Thymus (tissue), 11 donors: ENCODE data around the gene PCBP3. TPM values are rescaled to one million over a fixed set of nuclear protein-coding genes. Genes with fewer than 3 reads are reported as not detected.
"Not testable (repeated sequence)": the region's sequence is repeated elsewhere in the genome, so short reads cannot be mapped to it uniquely, and the experiment has no call there.

Source experiments
- DNase-seq, 9 donors: peaks; one replicate each; pipeline ENCODE4 v3.0.0-alpha.2; 2013; ENCODE audit warnings: low spot score in 9 of 9, low read depth in 6 of 9, missing footprints in 1 of 9
- H3K27ac ChIP-seq, 2 donors: one replicate each; pipeline ENCODE4 v1.5.1; 2013; ENCODE audit warnings: control low read depth in 1 of 2, low read depth in 1 of 2, low read length in 1 of 2, mild to moderate bottlenecking in 1 of 2, moderate library complexity in 1 of 2
- H3K27me3 ChIP-seq, 2 donors: one replicate each; pipeline ENCODE4 v1.5.1; 2013; ENCODE audit warnings: low read length in 1 of 2; ENCODE audit not compliant: control insufficient read depth in 2 of 2, insufficient read depth in 1 of 2
- H3K36me3 ChIP-seq, 2 donors: one replicate each; pipeline ENCODE4 v1.5.1; 2013; ENCODE audit warnings: low read length in 1 of 2, mild to moderate bottlenecking in 1 of 2, moderate library complexity in 1 of 2; ENCODE audit not compliant: control insufficient read depth in 2 of 2, insufficient read depth in 2 of 2
- H3K4me1 ChIP-seq, 2 donors: one replicate each; pipeline ENCODE4 v1.5.1; 2013; ENCODE audit warnings: low read length in 2 of 2; ENCODE audit not compliant: control insufficient read depth in 2 of 2, insufficient read depth in 2 of 2
- H3K4me3 ChIP-seq, 2 donors: one replicate each; pipeline ENCODE4 v1.5.1; 2013; ENCODE audit warnings: low read length in 2 of 2, control low read depth in 1 of 2, mild to moderate bottlenecking in 1 of 2
- H3K9me3 ChIP-seq, 2 donors: one replicate each; pipeline ENCODE4 v1.5.1; 2013; ENCODE audit warnings: low read length in 1 of 2, mild to moderate bottlenecking in 1 of 2; ENCODE audit not compliant: control insufficient read depth in 2 of 2, insufficient read depth in 1 of 2
- WGBS: extraction: QIAGEN DNeasy Blood & Tissue Kit; methylation state at CpG from one replicate; pipeline ENCODE4 v1.1.7; 2013; 5-methylcytosine and 5-hydroxymethylcytosine counted together
- polyA plus RNA-seq: library from polyadenylated mRNA; stranded (reverse); fragments of 200-250 nt; gene quantifications from one replicate; pipeline ENCODE4 v1.2.3, GENCODE V29; 2013
- total RNA-seq: library from RNA; stranded (reverse); fragments of 120-200 nt; gene quantifications from one replicate; pipeline ENCODE4 v1.2.4, GENCODE V29; 2013
- donor health status: healthy.

Gene PCBP3
- total and polyA plus RNA-seq, 2 donors: 12.8 to 44.9 TPM

- no peaks in the 10 kb centered on the region for H3K27me3 ChIP-seq
- peaks cover 1 to 61% of the 10 kb centered on the region in 2 donors for H3K9me3 ChIP-seq
- peaks cover 11 to 36% of the 10 kb centered on the region in 2 donors for H3K4me1 ChIP-seq
- DNase-seq: no peak
- WGBS: 95% methylated on average over 12 of the region's 12 CpGs
- H3K27ac ChIP-seq: no peak overlapping the region
- no peak overlapping the region for H3K4me3 ChIP-seq
- peaks cover 5 to 10% of the 10 kb centered on the region in 2 donors for H3K36me3 ChIP-seq
Measured at GRCh38 chr21:45611296-45611695, 32.2 kb upstream of the PCBP3 start.

- DNase-seq: no peak
- WGBS: 89% methylated on average over 25 of the region's 25 CpGs
- Histone ChIP-seq H3K27ac (no peak overlapping the region), H3K36me3 (peaks cover 5 to 10% of the 10 kb centered on the region in 2 donors), H3K9me3 (peaks cover 0 to 53% of the 10 kb centered on the region in 2 donors), H3K27me3 (no peaks in the 10 kb centered on the region), H3K4me3 (no peak overlapping the region), H3K4me1 (peaks cover 18 to 44% of the 10 kb centered on the region in 2 donors)
Measured at GRCh38 chr21:45611939-45612664, 31.4 kb upstream of the PCBP3 start.

GRCh38 chr21:45612665-45613019 lies 30.9 kb upstream of the PCBP3 start:
- not testable (repeated sequence) for H3K36me3 ChIP-seq, H3K4me3 ChIP-seq, DNase-seq, H3K27ac ChIP-seq, H3K27me3 ChIP-seq
- H3K9me3 ChIP-seq: peaks cover 0 to 51% of the 10 kb centered on the region in 2 donors
- peaks cover 23 to 49% of the 10 kb centered on the region in 2 donors for H3K4me1 ChIP-seq
- 99% methylated on average over 5 of the region's 7 CpGs for WGBS

GRCh38 chr21:45613396-45613795 lies 30.1 kb upstream of the PCBP3 start:
- Histone ChIP-seq H3K4me1 (peaks cover 26 to 57% of the 10 kb centered on the region in 2 donors), H3K27me3 (no peaks in the 10 kb centered on the region), H3K27ac (peak overlapping the region in 1 of 2 donors; percentile 44), H3K9me3 (peaks cover 0 to 45% of the 10 kb centered on the region in 2 donors), H3K36me3 (peaks cover 5 to 10% of the 10 kb centered on the region in 2 donors), H3K4me3 (no peak overlapping the region)
- WGBS: 96% methylated on average over 6 of the region's 6 CpGs
- no peak for DNase-seq

- Histone ChIP-seq H3K4me3 (no peak overlapping the region), H3K4me1 (peaks cover 26 to 62% of the 10 kb centered on the region in 2 donors)
- no peak for DNase-seq
Measured at GRCh38 chr21:45613881-45614280, 29.6 kb upstream of the PCBP3 start.

GRCh38 chr21:45615145-45615711 lies 28.3 kb upstream of the PCBP3 start:
- 6% methylated on average over 27 of the region's 27 CpGs for WGBS
- H3K9me3 ChIP-seq: peaks cover 0 to 41% of the 10 kb centered on the region in 2 donors
- peak; percentile 84 to 96 (median 92) for DNase-seq

More at GRCh38 chr21:45613881-45614280, 29.6 kb upstream of the PCBP3 start:
- Histone ChIP-seq H3K9me3 (peaks cover 0 to 45% of the 10 kb centered on the region in 2 donors), H3K27ac (peak overlapping the region in 1 of 2 donors; percentile 44), H3K36me3 (peaks cover 5 to 10% of the 10 kb centered on the region in 2 donors), H3K27me3 (no peaks in the 10 kb centered on the region)
- WGBS: 82% methylated on average over 9 of the region's 9 CpGs

GRCh38 chr21:45617021-45617921 lies 26.3 kb upstream of the PCBP3 start:
- Histone ChIP-seq H3K9me3 (peaks cover 0 to 24% of the 10 kb centered on the region in 2 donors), H3K4me1 (peaks cover 29 to 90% of the 10 kb centered on the region in 2 donors), H3K27ac (peak overlapping the region; percentile 61 to 98), H3K4me3 (no peak overlapping the region), H3K27me3 (no peaks in the 10 kb centered on the region), H3K36me3 (no peaks in the 10 kb centered on the region)
- 57% methylated on average over 19 of the region's 19 CpGs for WGBS
- DNase-seq: peak in 2 of 9 donors; percentile 33 to 55

More at GRCh38 chr21:45615145-45615711, 28.3 kb upstream of the PCBP3 start:
- H3K27me3 ChIP-seq: no peaks in the 10 kb centered on the region
- peaks cover 26 to 75% of the 10 kb centered on the region in 2 donors for H3K4me1 ChIP-seq
- peak overlapping the region; percentile 49 to 51 for H3K4me3 ChIP-seq
- peaks cover 5 to 10% of the 10 kb centered on the region in 2 donors for H3K36me3 ChIP-seq
- peak overlapping the region; percentile 72 to 98 for H3K27ac ChIP-seq

GRCh38 chr21:45618287-45618686 lies 25.2 kb upstream of the PCBP3 start:
- Histone ChIP-seq H3K9me3 (peaks cover 0 to 19% of the 10 kb centered on the region in 2 donors), H3K36me3 (no peaks in the 10 kb centered on the region), H3K27ac (peak overlapping the region; percentile 1 to 98), H3K4me3 (no peak overlapping the region), H3K4me1 (peaks cover 28 to 94% of the 10 kb centered on the region in 2 donors), H3K27me3 (no peaks in the 10 kb centered on the region)
- no peak for DNase-seq
- WGBS: 79% methylated on average over 13 of the region's 13 CpGs
